SK-N-SH (cell line): ENCODE data around the gene CDH4.

Source experiments
- TF ChIP-seq, protein P1 (sequence below): fragments of 200-600 bp; sonication (generic); IDR thresholded peaks from 2 replicates; pipeline ENCODE4 v1.6.1; 2017; ENCODE audit warnings: antibody characterized with exemption, mild to moderate bottlenecking, moderate library complexity
- TF ChIP-seq, protein P2 (sequence below): IDR thresholded peaks from 2 replicates; pipeline ENCODE4 v1.4.0; 2012; ENCODE audit warnings: low read depth, borderline replicate concordance

DNA sequence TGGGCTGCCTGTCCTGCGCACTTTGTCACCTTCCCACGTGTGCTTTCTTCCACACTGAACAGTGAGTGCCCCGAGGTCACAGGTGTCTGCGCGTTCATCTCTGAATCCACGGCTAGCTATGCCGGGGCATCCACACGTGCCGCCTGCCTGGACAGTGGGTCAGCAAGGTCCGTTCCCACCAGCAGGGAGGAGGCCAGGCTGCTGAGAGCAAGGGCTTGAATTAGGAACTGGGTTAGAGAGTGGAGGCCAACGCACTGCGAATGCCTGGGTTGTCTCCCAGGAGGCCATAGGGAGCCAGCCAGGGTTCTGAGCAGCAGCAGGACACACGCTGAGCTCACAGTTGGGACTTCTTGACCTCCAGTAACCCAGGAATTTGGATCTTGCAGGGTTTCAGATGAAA is 565.5 kb downstream of the CDH4 start:
- TF ChIP-seq, protein P1, sequence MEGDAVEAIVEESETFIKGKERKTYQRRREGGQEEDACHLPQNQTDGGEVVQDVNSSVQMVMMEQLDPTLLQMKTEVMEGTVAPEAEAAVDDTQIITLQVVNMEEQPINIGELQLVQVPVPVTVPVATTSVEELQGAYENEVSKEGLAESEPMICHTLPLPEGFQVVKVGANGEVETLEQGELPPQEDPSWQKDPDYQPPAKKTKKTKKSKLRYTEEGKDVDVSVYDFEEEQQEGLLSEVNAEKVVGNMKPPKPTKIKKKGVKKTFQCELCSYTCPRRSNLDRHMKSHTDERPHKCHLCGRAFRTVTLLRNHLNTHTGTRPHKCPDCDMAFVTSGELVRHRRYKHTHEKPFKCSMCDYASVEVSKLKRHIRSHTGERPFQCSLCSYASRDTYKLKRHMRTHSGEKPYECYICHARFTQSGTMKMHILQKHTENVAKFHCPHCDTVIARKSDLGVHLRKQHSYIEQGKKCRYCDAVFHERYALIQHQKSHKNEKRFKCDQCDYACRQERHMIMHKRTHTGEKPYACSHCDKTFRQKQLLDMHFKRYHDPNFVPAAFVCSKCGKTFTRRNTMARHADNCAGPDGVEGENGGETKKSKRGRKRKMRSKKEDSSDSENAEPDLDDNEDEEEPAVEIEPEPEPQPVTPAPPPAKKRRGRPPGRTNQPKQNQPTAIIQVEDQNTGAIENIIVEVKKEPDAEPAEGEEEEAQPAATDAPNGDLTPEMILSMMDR: no peak
- TF ChIP-seq, protein P2, sequence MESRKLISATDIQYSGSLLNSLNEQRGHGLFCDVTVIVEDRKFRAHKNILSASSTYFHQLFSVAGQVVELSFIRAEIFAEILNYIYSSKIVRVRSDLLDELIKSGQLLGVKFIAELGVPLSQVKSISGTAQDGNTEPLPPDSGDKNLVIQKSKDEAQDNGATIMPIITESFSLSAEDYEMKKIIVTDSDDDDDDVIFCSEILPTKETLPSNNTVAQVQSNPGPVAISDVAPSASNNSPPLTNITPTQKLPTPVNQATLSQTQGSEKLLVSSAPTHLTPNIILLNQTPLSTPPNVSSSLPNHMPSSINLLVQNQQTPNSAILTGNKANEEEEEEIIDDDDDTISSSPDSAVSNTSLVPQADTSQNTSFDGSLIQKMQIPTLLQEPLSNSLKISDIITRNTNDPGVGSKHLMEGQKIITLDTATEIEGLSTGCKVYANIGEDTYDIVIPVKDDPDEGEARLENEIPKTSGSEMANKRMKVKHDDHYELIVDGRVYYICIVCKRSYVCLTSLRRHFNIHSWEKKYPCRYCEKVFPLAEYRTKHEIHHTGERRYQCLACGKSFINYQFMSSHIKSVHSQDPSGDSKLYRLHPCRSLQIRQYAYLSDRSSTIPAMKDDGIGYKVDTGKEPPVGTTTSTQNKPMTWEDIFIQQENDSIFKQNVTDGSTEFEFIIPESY: no peak
